HG03520 (cell line): Measurements from ENCODE around the gene HSPD1.

Experiments used
- ATAC-seq: cut with Tn5 transposase; IDR thresholded peaks from one replicate; pipeline ENCODE4 v1.9.1; 2021; ENCODE audit warnings: mild to moderate bottlenecking, moderate library complexity; ENCODE audit not compliant: unreplicated experiment

HSPD1 gene

DNA sequence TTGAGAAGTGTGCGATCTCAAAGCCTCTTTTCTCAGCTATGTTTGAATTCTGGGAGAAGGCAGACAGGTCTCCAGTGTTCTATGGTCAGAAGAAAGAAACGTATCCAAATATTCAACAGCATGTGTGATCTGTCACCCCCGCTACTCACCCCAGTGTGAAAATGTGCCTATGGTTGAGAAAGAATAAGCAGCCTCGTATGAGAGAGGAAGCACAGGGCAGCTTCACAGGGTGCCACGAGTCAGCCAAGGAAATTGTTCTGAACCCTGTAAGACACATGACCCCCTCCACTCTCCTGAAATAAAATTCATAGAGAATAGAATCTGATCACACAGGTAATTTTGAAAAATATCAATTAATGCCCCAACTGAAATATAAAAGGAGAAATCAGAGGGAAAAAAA is 56.8 kb downstream of the HSPD1 start:
- ATAC-seq: no peak

GRCh38 chr2:197437380-197437779 is 62.3 kb downstream of the HSPD1 start:
- ATAC-seq: no peak
